GM12878 (cell line): Measurements from ENCODE around the gene PKP3. TPM values are rescaled to one million over a fixed set of nuclear protein-coding genes. Genes with fewer than 3 reads are reported as not detected.
A peak's percentile ranks its signal among the peaks of the same experiment; 100 is the strongest.
"Not testable (repeated sequence)": the region's sequence is repeated elsewhere in the genome, so short reads cannot be mapped to it uniquely, and the experiment has no call there.

Experiments
- ATAC-seq: fragments of 200-7000 bp; cut with Tn5 transposase; 3 replicates; pipeline ENCODE4 v1.9.1; 2020; ENCODE audit warnings: mild to moderate bottlenecking, moderate library complexity
- BruUV-seq: library from RNA; stranded (reverse); fragments of 400-500 nt; replicated peaks from 2 replicates; lab custom pipeline; 2021; lab: Mats Ljungman, UMichigan
- CTCF ChIA-PET: fragments of 300-600 bp; sonication (Branson Sonifier 250); formaldehyde crosslinking; extraction: SDS; loops from one replicate; lab custom pipeline; 2021; ENCODE audit warnings: inconsistent platforms; lab: Yijun Ruan, JAX
- POLR2A ChIA-PET: fragments of 350-600 bp; formaldehyde crosslinking; extraction: SDS; loops from one replicate; lab custom pipeline; 2021; ENCODE audit warnings: inconsistent platforms; lab: Charles Lee
- RAD21 ChIA-PET: fragments of 300-600 bp; sonication (Branson Sonifier 250); formaldehyde crosslinking; loops from one replicate; lab custom pipeline; 2023; ENCODE audit warnings: antibody characterized with exemption; ENCODE audit not compliant: unreplicated experiment; lab: Charles Lee
- SMC1A ChIA-PET: fragments of 300-600 bp; sonication (Branson Sonifier 250); formaldehyde crosslinking; loops from one replicate; lab custom pipeline; 2023; ENCODE audit not compliant: unreplicated experiment, uncharacterized antibody; lab: Charles Lee
- DNase-seq: peaks from one replicate; pipeline ENCODE4 v3.0.0-alpha.2; 2011; ENCODE audit warnings: low read depth, low spot score
- FAIRE-seq: peaks from 3 replicates; lab custom pipeline; 2011; peaks lifted over from hg19 to GRCh38; lab: Jason Lieb, UNC
- H2AFZ ChIP-seq: 2 replicates; pipeline ENCODE4 v1.6.0; 2011; ENCODE audit warnings: low read depth, low read length, control low read depth; ENCODE audit not compliant: control insufficient read depth
- H3K27ac ChIP-seq: 2 replicates; pipeline ENCODE4 v1.5.1; 2011; ENCODE audit warnings: control low read depth; ENCODE audit not compliant: control insufficient read depth, insufficient read depth
- H3K27me3 ChIP-seq, 2 experiments: replicated peaks in 1 of 2; 2 replicates each; pipeline versions ENCODE4 v1.6.0 to v1.6.1; 2011; ENCODE audit warnings: low read length in 1 of 2; ENCODE audit not compliant: control insufficient read depth in 2 of 2, insufficient read depth in 2 of 2
- H3K36me3 ChIP-seq, 2 experiments: 2 replicates each; pipeline ENCODE4 v1.5.1; 2011; ENCODE audit warnings: low read length in 1 of 2; ENCODE audit not compliant: control insufficient read depth in 2 of 2, insufficient read depth in 2 of 2
- H3K4me1 ChIP-seq: 2 replicates; pipeline ENCODE4 v1.6.1; 2011; ENCODE audit warnings: mild to moderate bottlenecking, low read length, moderate library complexity, mixed read lengths; ENCODE audit not compliant: control insufficient read depth, insufficient read depth
- H3K4me2 ChIP-seq: 2 replicates; pipeline ENCODE4 v1.6.0; 2011; ENCODE audit warnings: control low read depth; ENCODE audit not compliant: control insufficient read depth, insufficient read depth
- H3K4me3 ChIP-seq: fragments of 200-600 bp; sonication (generic); 2 replicates; pipeline ENCODE4 v1.5.1; 2016
- H3K79me2 ChIP-seq: 2 replicates; pipeline ENCODE4 v1.6.0; 2011; ENCODE audit warnings: low read length; ENCODE audit not compliant: control insufficient read depth, insufficient read depth
- H3K9ac ChIP-seq: 2 replicates; pipeline ENCODE4 v1.8.0; 2011; ENCODE audit warnings: low read length, control low read depth, mixed read lengths; ENCODE audit not compliant: control insufficient read depth, insufficient read depth
- H3K9me3 ChIP-seq: replicated peaks from 3 replicates; pipeline ENCODE4 v1.5.1; 2011; ENCODE audit warnings: mild to moderate bottlenecking, low read length; ENCODE audit not compliant: control insufficient read depth, insufficient read depth
- H4K20me1 ChIP-seq: 2 replicates; pipeline ENCODE4 v1.6.0; 2011; ENCODE audit not compliant: control insufficient read depth, insufficient read depth
- KDM1A ChIP-seq: fragments of 200-600 bp; sonication (generic); IDR thresholded peaks from 2 replicates; pipeline ENCODE4 v1.6.1; 2016; ENCODE audit warnings: borderline replicate concordance
- NKRF ChIP-seq: fragments of 450-650 bp; conservative IDR thresholded peaks from 2 replicates; pipeline ENCODE4 v1.6.1; 2017; ENCODE audit warnings: mild to moderate bottlenecking, moderate library complexity
- ZBTB11 ChIP-seq: fragments of 450-650 bp; formaldehyde crosslinking; IDR thresholded peaks from 2 replicates; pipeline ENCODE4 v1.5.0; 2022; ENCODE audit warnings: mild to moderate bottlenecking, missing genetic modification characterization
- WGBS: methylation state at CpG from one replicate; pipeline ENCODE4 v1.1.6; 2016; ENCODE audit warnings: low lambda C conversion rate; ENCODE audit not compliant: insufficient replicate concordance, insufficient coverage; ENCODE audit errors: missing lambda C conversion rate; 5-methylcytosine and 5-hydroxymethylcytosine counted together
- in situ Hi-C: fragments of 300-500 bp; cut with MboI; formaldehyde crosslinking; loops from 9 replicates; pipeline ENCODE4 v1.14.3; 2018; ENCODE audit warnings: mixed read lengths
- intact Hi-C: fragments of 100-400 bp; cut with micrococcal nuclease; formaldehyde crosslinking; loops from one replicate; pipeline ENCODE4 v1.14.2; 2022; ENCODE audit not compliant: unreplicated experiment
- polyA plus RNA-seq, 11 experiments: library from polyadenylated mRNA; depleted of rRNA in 4 of 11; unstranded in 6 of 11; stranded (reverse) in 5 of 11; fragments of >200 nt; fragmentation: Nextera tagmentation in 4 of 11; fragmentation: Illumina TruSeq in 1 of 11; extraction: Ambion mirVana in 4 of 11; extraction: Trizol in 1 of 11; gene quantifications; 1 replicate in 1 of 11; 2 replicates in 10 of 11; pipeline versions ENCODE4 v1.2.1 to v1.2.3, GENCODE V29; 2011 to 2016; ENCODE audit warnings: inconsistent platforms in 2 of 11, missing spikeins in 2 of 11, low read depth in 1 of 11
- total RNA-seq, 4 experiments: library from RNA; depleted of rRNA in 3 of 4; stranded (reverse); fragments of >200 nt in 3 of 4; fragmentation: Illumina TruSeq in 1 of 4; extraction: Trizol in 1 of 4; gene quantifications; 2 replicates each; pipeline versions ENCODE4 v1.2.1 to v1.2.3, GENCODE V29; 2013 to 2021

PKP3 gene
- total and polyA plus RNA-seq, 10 of the 15 experiments (the other 5 are each of a cell fraction or from before 2014, with no cell fraction given), result 0.45 to 0.90 TPM; not detected in 8

DNA sequence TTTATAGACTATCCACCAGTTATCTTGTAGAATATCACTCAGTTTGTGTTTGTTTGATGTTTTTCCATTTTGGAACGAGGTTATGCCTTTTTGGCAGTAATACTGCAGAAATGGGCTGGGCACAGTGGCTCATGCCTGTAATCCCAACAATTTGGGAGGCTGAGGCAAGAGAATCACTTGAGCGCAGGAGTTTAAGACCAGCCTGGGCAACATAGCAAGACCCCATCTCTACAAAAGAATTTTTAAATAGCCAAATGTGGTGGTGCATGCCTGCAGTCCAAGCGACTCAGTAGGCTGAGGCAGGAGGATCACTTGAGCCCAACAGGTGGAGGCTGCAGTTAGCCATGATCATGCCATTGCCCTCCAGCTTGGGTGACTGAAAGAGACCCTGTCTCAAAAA, 47.5 kb upstream of the PKP3 start (continued):
- TF ChIP-seq KDM1A, result no peak
- TF ChIP-seq ZBTB11 (CRISPR knock-in tag), result no peak
- TF ChIP-seq NKRF, result no peak
- TF ChIP-seq, all 136 proteins: peak for 0

- H3K27ac ChIP-seq, result peak overlapping the region; percentile 39; the same call in 1 of the 2 replicates
- ATAC-seq, H3K4me3 ChIP-seq, H3K79me2 ChIP-seq, H4K20me1 ChIP-seq, H3K4me2 ChIP-seq, FAIRE-seq, H2AFZ ChIP-seq, in situ Hi-C loops, BruUV-seq, intact Hi-C loops, H3K9ac ChIP-seq, DNase-seq, H3K36me3 ChIP-seq, H3K27me3 ChIP-seq, H3K9me3 ChIP-seq: not testable (repeated sequence)
- ChIA-PET RAD21 (interaction anchor here (1.0 to 2.7 kb wide), 7 partner anchors 10 to 82 kb away, joined by 4 to 20 read pairs (median 6); no protein-coding TSS in a partner anchor), POLR2A (interaction anchor here (0.9 to 5.9 kb wide), 7 partner anchors 10 to 142 kb away, joined by 3 to 67 read pairs (median 8); partner anchors contain the start of genes BET1L and RIC8A), CTCF (interaction anchor here (1.1 to 2.7 kb wide), 8 partner anchors 10 to 99 kb away, joined by 3 to 36 read pairs (median 8); partner anchors contain the start of gene IFITM2), SMC1A (interaction anchor here (1.0 to 2.6 kb wide), 9 partner anchors 10 to 44 kb away, joined by 3 to 29 read pairs (median 12); partner anchors contain the start of gene IFITM1)
- 85% methylated on average over 7 of the region's 8 CpGs for WGBS
- H3K4me1 ChIP-seq, result peaks cover 52% of the 10 kb centered on the region
Observed at GRCh38 chr11:349270-349954, 44.6 kb upstream of the PKP3 start.
